Epithelial cell of proximal tubule (primary cell): ENCODE measurements around the gene ECHDC3. TPM values are rescaled to one million over a fixed set of nuclear protein-coding genes. Genes with fewer than 3 reads are reported as not detected.
A peak's percentile ranks its signal among the peaks of the same experiment; 100 is the strongest.

ENCODE experiments used
- DNase-seq: peaks from one replicate; pipeline ENCODE4 v3.0.0-alpha.2; 2011; ENCODE audit warnings: low read depth
- H3K4me3 ChIP-seq: 2 replicates; pipeline ENCODE4 v1.5.1; 2011; ENCODE audit warnings: low read depth, mild to moderate bottlenecking, low read length
- total RNA-seq: library from RNA; depleted of rRNA; stranded (reverse); fragments of >200 nt; gene quantifications from 2 replicates; pipeline ENCODE4 v1.2.3, GENCODE V29; 2015
- TF ChIP-seq, protein P1 (sequence below): conservative IDR thresholded peaks from 2 replicates; pipeline ENCODE4 v1.5.1; 2012; ENCODE audit warnings: low read depth, mild to moderate bottlenecking, low read length

ECHDC3 gene
- total RNA-seq, 1 donor from 2014 or later = 20.2 TPM

DNA sequence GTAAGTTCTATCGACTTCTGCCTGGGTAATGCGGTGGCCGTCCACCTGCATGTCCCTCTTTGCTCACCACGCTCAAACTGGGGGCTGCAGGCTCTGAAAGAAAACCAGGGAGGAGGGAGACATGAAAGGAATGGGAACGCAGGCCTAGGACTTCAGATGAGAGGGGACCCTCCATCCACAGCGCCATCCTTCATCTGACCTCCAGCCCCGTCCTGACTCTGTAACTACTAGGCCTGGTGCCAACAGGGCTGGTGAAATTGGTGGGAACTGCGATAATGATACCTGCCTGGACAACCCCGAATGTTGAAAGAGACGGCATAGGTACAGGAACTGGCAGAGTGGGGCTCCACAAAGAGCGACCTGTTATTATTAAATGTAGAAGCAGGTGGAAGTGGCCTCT is 1.3 kb upstream of the ECHDC3 start:
- H3K4me3 ChIP-seq = no peak overlapping the region
- TF ChIP-seq, protein P1, sequence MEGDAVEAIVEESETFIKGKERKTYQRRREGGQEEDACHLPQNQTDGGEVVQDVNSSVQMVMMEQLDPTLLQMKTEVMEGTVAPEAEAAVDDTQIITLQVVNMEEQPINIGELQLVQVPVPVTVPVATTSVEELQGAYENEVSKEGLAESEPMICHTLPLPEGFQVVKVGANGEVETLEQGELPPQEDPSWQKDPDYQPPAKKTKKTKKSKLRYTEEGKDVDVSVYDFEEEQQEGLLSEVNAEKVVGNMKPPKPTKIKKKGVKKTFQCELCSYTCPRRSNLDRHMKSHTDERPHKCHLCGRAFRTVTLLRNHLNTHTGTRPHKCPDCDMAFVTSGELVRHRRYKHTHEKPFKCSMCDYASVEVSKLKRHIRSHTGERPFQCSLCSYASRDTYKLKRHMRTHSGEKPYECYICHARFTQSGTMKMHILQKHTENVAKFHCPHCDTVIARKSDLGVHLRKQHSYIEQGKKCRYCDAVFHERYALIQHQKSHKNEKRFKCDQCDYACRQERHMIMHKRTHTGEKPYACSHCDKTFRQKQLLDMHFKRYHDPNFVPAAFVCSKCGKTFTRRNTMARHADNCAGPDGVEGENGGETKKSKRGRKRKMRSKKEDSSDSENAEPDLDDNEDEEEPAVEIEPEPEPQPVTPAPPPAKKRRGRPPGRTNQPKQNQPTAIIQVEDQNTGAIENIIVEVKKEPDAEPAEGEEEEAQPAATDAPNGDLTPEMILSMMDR = no peak
- DNase-seq = no peak

DNA sequence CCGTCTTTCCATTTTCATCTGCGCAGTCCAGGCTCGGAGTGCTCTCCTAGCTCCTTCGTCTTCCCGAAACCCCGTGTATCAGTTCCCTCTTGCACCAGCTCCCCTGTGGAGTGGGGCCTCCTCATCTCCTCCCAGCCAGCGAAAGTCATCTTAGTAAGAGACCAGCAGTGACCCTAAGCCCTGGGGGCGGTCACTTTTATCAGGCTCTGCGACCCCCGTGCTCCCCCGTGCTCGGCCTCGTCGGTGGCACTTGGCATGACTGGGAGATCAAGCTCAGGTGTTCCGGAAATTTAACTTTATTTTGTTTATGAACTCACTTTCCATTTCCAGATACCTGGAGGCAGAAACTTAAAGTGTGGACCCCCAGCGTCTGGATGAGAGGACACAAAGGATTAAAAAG is 574 bp upstream of the ECHDC3 start:
- peak overlapping the region; percentile 74 for H3K4me3 ChIP-seq
- TF ChIP-seq, protein P1 = no peak
- no peak for DNase-seq

DNA sequence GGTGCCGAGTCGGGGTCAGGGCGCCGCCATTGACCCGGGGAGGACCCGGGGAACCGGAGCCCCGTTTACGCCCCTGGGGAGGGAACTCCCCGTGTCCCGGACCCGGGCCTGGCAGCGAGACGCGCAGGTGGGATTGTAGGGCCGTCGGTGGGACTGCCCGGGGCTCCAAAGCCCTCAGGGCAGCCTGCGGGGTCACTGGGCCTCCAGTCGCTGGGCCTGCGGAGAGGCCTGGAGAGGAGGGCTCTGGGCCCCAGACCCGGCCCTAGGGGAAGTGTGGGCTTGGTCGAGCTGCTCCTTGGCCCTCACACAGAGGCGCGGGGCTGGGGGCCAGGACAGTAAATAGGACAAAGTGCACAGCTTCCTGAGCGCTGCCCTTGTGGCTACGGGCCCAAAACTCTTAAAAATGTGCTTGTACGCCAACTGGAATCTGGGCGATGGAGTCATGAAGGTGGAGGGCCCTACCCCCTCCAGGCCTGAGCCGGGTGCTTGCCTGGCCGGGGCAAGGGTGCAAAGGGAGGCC is 657 bp downstream of the ECHDC3 start:
- TF ChIP-seq, protein P1 = no peak
- no peak for DNase-seq
- H3K4me3 ChIP-seq = peak overlapping the region; percentile 74

DNA sequence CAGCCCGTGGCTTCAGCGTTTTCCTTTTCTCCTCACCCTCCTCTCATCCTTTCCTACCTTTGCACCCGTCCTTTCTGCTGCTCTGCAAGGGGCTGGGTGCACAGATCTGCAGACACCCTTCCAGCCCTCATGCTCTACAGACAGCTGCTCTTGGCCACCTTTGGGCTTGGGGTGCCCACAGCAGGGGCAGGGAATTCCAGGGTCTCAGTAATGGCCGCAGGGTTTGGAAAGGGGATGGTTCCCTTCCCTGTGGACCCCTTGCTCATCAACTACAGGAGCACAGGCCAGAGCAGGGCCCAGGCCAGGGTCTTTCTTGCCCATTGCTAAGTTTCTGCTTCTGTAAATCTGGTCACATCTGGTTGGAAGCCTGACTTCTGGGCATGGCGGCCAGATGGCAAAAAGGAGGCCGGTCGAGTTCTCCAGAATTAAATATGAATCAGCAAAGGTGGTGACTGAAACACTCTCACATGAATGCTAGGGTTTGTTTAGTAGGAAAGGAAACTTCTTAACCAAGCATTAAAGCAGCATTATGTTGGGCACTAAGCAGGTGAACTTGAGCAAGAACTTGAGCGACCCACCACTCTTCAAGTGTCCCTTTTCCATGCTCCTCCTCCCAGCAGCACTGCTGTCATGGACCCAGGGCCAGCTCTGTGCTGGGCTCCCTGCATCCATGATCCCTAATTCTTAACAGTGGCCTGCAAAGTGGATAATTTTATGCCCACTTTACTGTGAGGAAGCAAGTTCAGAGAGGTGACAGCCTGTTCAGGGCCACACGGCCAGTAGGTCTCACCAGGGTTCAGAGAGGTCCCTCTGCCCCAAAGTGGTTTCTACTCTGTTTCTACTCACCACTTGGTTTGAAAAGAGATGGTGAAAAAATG is 1.5 kb downstream of the ECHDC3 start:
- DNase-seq = no peak
- TF ChIP-seq, protein P1 = no peak

DNA sequence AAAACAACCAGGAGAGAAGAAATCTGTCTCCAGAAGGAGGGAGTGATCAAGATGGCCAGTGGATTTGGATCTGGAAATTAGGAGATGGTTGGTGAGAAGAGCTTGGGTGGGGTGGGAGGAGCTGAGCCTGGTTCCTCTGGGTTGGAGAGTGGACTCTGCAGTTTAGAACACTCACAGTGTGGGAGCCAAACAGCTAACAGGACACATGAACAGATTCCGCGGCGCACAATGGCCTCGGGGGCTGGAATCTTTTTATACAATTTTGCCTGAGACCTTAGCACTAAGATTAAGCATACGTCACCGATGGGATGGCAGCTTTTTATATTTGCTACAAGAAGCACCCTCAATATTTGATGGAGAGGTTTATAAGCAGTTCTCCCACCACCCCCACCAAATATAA is 2.9 kb downstream of the ECHDC3 start:
- no peak for DNase-seq
- no peak overlapping the region for H3K4me3 ChIP-seq
- TF ChIP-seq, protein P1 = no peak

More for the DNA sequence above, 1.5 kb downstream of the ECHDC3 start:
- peak overlapping the region; percentile 74 for H3K4me3 ChIP-seq

DNA sequence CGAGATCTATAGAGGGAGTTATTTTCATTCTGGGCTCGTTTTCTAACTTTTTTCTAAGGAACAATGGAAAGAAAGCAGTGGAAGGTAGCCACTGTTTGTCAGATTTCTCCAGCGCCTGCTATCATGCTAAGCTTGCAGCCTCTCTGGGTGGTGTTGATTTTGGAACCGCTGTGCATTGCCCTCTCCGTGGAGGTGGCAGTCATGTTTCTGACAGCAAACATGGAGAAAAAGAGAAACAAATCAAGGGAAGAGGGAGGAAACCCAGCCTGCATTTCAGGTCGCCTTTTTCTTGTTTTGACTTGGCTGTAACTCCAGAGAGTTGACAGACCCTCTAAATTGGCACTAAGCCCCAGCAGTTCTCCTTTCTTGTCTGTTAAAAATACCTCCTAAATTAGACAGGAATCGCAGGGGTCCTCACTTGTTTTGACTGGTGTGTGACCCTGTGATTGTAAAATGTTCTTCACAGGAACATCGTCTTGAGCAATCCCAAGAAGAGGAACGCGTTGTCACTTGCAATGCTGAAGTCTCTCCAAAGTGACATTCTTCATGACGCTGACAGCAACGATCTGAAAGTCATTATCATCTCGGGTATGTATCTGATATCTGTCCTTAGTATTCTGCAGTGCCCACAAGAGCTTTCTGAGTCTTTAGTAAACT is 4.8 kb downstream of the ECHDC3 start:
- TF ChIP-seq, protein P1 = no peak
- H3K4me3 ChIP-seq = no peak overlapping the region
- no peak for DNase-seq
